ENCODE results near the gene GSDME.

GRCh38 chr7:24741679-24742505, 15.4 kb downstream of the GSDME start:
- TF ChIP-seq CTCF (IDR thresholded peaks at IDR 0.05) (no peak), POLR2A (IDR thresholded peaks at IDR 0.05) (no peak)
